Measurements from ENCODE around the gene RFPL2.

The RFPL2 gene

GRCh38 chr22:32204856-32205722 is at the start of gene RFPL2:
Gene RFPL2 (minus strand): TSS chr22:32205073. CDS start chr22:32202451, 2,622 bp downstream.
- peak; percentile 87 for DNase-seq

- DNase-seq: no peak
Observed at GRCh38 chr22:32249231-32249630, 44.4 kb upstream of the RFPL2 start.

- no peak for DNase-seq
Observed at GRCh38 chr22:32248276-32248675, 43.4 kb upstream of the RFPL2 start.

GRCh38 chr22:32246166-32246565 is 41.3 kb upstream of the RFPL2 start:
- no peak for DNase-seq

- DNase-seq: no peak
Observed at GRCh38 chr22:32245042-32245441, 40.2 kb upstream of the RFPL2 start.

- DNase-seq: no peak
Observed at GRCh38 chr22:32244547-32244946, 39.7 kb upstream of the RFPL2 start.

- DNase-seq: no peak
Observed at GRCh38 chr22:32240461-32240860, 35.6 kb upstream of the RFPL2 start.

- peak; percentile 29 for DNase-seq
Observed at GRCh38 chr22:32237906-32238305, 33.0 kb upstream of the RFPL2 start.

GRCh38 chr22:32236970-32237369 is 32.1 kb upstream of the RFPL2 start:
- DNase-seq: no peak

GRCh38 chr22:32233091-32233490 is 28.2 kb upstream of the RFPL2 start:
- DNase-seq: no peak

GRCh38 chr22:32232191-32232830 is 27.4 kb upstream of the RFPL2 start:
- no peak for DNase-seq

- DNase-seq: no peak
Observed at GRCh38 chr22:32226326-32227104, 21.6 kb upstream of the RFPL2 start.

- no peak for DNase-seq
Observed at GRCh38 chr22:32222991-32223390, 18.1 kb upstream of the RFPL2 start.

- no peak for DNase-seq
Observed at GRCh38 chr22:32219026-32219425, 14.2 kb upstream of the RFPL2 start.

- no peak for DNase-seq
Observed at GRCh38 chr22:32218470-32218869, 13.6 kb upstream of the RFPL2 start.

- no peak for DNase-seq
Observed at GRCh38 chr22:32217465-32217864, 12.6 kb upstream of the RFPL2 start.

- DNase-seq: no peak
Observed at GRCh38 chr22:32216911-32217310, 12.0 kb upstream of the RFPL2 start.

GRCh38 chr22:32211011-32211410 is 6.1 kb upstream of the RFPL2 start:
- DNase-seq: no peak

GRCh38 chr22:32208681-32209080 is 3.8 kb upstream of the RFPL2 start:
- no peak for DNase-seq

GRCh38 chr22:32207971-32208480 is 3.2 kb upstream of the RFPL2 start:
- no peak for DNase-seq

GRCh38 chr22:32206774-32207758 is 2.2 kb upstream of the RFPL2 start:
- DNase-seq: peak; percentile 24
